Fibroblast of lung (primary cell): ENCODE data around the gene DRD2.

Experiments used
- CTCF ChIP-seq, 2 donors: IDR thresholded peaks in 1 of 2; conservative IDR thresholded peaks in 1 of 2; 1 replicate in 1 of 2; 2 replicates in 1 of 2; pipeline ENCODE4 v1.5.1; 2011 to 2012; ENCODE audit warnings: low read length in 2 of 2, control low read depth in 1 of 2, inconsistent platforms in 1 of 2, low read depth in 1 of 2, mild to moderate bottlenecking in 1 of 2
- EZH2 ChIP-seq: IDR thresholded peaks from 2 replicates; pipeline ENCODE4 v1.5.1; 2012; ENCODE audit warnings: low read length, control low read depth, mild to moderate bottlenecking; ENCODE audit errors: missing control alignments

DNA sequence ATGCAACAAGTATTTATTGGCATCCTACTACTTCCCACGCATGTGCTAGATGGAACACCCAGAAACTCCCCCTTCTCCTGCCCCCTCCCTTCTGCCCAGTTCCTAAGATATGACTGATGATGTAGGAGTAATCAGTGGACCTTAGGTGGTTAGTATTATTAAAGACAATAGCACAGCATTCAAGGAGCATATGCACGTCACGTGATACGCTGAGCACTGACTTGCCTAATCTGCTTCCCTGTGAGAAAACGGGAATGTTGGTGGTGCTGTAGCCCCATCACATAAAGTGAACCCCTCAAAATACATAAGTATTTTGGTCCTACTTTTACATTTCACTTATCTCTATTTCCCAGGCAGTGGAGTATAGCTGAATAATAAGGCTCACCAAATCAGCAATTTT, 12.4 kb downstream of the DRD2 start:
- TF ChIP-seq EZH2 (no peak), CTCF (conservative IDR thresholded peaks at IDR 0.05 in 1 of 2, IDR thresholded peaks at IDR 0.05 in 1 of 2; ENCODE audit: low read depth in 1 of 2, low read length in 2 of 2) (no peak)
